Activated CD4-positive, alpha-beta T cell treated with anti-CD3 and anti-CD28 coated beads, Interleukin-2, amount 50 U/mL, for 24 hours (primary cell): ENCODE results near the gene SLC25A19.

ENCODE experiments used
- DNase-seq, 2 donors: peaks; one replicate each; pipeline ENCODE4 v3.0.0-alpha.2; 2020; ENCODE audit warnings: low read depth in 1 of 2, low spot score in 1 of 2

The SLC25A19 gene

DNA sequence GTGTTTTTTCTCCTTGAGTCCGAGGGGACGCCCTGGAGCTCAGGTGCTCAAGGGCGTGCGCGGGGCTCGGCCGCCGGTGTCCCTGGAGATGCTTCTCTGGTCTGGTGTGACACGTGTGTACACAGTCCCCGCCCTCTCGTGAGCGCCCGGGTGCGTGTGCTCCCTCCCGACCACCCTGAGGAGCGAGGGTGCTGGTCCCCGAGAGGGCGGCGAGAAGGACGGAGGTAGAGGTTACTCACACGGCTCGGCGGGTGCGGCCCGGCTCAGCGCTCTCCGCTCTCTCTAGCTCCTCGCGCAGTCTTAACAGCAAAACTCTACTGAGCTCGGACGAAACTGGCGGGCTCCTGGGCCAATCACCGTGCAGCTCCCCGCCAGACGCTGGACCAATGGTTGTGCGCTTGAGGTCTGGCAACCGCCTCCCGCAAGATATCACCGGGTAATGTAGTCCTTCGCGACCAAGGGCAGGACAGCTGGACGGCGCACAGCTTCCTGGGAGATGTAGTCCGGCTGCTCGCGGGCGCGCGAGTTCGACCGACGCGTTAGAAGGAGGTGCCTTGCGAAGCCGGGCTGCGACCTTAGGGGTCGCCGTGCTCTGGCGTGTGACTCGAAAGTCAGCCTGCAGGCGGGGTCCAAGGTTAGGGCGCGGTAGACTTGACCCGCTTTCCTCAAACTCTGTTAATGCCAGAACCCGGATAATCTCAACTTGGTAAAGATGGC, at the start of gene SLC25A19:
SLC25A19 (minus strand) TSS at position 319 of the 717 bp plus-strand sequence. CDS start 2,669 bp downstream, outside the sequence.
- DNase-seq, result peak; percentile 85 to 96

- DNase-seq, result no peak
These were observed 49.1 kb upstream of the SLC25A19 start for GRCh38 chr17:75338335-75338734.

DNA sequence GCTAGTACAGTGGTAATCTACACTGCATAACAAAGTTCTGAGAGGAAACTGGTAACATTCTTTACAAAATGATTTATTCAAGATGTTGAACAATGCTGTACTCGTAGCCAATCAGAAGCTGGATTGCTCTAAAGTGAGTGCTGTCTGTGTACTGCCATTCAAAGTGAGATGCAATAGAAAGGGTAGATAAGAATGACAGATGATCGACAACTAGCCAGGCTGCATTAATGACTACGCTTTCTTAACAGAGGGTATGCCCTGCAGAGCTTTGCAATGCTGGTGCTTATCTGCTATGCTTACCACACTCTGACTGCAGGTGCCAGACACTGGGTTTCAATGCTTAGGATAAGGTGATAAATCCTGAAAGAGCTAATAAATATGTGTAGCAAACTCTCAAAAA, 46.1 kb upstream of the SLC25A19 start:
- DNase-seq, result no peak

DNA sequence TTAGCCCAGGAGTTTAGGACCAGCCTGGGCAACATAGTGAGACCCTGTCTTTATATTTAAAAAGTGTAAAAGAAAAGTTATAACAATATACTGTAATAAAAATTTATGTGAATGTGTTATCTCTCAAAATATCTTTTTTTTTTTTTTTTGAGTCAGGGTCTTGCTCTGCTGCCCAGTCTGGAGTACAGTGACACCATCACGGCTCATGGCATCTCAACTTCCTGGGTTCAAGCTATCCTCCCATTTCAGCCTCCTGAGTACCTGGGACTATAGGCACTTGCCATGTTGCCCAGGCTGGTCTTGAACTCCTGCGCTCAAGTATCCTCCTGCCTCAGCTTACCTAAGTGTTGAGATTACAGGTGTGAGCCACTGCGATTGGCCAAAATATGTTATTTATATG, 45.5 kb upstream of the SLC25A19 start:
- DNase-seq, result no peak

DNA sequence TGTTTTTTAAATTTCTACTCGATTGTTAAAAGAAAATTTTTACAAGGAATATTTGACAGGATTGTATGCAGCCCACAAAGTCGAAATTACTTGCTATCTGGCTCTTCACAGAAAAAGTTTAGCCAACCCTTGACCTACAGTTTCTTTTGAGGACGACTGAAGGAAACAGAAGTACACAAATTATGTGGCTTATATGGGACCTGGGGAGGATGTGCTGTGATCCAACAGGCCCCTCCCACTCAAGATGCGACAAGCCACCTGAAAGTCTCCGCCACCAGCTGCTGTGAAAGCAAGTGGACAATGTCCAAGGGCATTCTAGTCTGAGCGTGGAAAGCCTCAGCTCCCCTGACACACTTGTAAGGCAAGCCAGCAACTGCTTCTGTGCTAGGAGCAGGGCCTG, 42.4 kb upstream of the SLC25A19 start:
- DNase-seq, result no peak

DNA sequence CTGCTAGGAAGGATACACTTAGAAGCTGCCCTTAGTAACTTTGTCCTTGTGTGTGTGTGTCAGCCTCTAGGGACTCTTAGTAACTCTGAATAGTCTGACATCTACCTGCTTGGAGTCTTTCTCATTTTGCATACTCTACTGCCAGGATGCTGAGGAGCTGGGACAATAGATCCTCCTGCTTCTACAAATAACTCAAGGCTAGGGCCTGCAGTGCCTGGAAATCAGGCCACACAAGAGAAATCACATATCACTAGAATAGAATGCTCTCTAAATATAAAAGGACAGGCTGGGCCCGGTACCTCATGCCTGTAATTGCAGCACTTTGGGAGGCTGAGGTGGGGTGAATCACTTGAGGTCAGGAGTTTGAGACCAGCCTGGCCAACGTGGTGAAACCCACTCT, 38.5 kb upstream of the SLC25A19 start:
- DNase-seq, result no peak

- DNase-seq, result no peak
These were observed 37.1 kb upstream of the SLC25A19 start for GRCh38 chr17:75326226-75326848.

DNA sequence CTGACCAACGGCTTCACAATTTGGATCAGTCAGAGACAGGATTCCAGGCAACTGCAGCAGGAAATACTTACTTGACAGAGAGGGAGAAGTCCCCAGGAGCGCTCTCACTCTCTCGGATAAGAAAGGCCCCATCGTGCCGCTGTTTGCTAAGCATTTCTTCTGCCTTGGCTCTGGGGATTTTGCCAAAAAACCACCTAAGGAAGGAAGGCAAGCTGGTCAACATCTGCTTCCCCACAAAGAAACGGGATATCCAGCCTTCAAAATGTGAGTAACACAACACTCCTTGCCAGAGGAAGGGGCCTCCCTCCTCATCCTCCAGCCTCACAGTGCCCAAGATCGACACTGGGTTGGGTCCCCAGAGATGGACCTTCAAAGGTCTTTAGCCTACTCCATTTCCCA, 36.6 kb upstream of the SLC25A19 start:
- no peak for DNase-seq

- DNase-seq, result no peak
These were observed 36.1 kb upstream of the SLC25A19 start for GRCh38 chr17:75325348-75325747.

DNA sequence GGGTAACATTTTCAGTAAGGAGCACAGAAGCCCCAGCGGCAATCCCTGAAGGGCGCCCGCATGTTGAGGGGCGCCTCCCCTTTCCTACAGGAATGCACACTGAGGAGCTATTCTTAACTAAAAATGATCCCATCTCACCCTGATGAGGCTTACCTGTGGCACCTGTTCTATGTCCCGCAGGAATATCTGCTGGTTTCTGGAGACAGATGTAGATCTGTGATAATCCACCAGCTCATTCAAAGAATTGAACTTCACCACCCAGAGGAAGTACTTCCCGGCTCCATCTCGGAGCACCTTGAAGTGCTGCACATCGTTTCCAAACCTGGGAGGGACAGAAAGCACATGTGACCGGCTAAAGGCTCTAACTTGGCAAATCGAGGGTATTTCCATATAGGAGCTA, 32.3 kb upstream of the SLC25A19 start:
- no peak for DNase-seq

DNA sequence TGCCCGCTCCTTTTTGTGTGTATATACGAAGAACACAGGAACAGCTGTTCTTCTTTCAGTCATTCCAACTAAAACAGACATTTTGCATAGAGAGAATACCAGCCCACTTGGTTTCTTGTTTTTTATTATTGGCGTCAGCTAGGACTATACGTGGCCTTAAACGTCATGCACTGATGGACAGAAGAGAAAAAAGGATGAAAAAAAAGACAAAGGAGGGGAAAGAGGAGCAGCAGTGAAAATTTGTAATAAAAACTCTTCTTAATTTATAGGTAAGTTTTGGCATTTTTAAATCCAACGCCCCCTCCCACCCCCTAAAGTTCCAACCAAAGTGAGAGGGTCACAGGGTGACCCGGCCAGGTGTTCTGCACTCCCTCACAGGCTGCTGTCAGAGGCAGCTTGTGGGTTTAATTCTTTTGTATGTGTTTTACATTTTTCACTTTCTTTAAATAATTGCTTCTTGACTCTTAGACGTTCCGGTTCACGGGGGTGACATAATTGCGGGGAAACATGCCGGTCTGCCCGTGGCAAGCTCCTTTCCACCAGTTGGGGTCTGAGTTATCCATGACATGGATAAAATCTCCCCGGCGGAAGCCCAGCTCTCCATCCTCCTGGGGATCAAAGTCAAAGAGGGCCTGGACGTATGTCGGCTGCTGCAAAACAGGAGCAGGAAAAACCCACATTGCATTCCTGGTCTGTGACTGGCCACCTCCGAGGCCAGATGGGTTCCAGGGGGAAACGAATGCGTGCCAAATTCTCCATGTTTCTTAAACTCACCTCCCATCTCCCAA, 30.9 kb upstream of the SLC25A19 start:
- no peak for DNase-seq

- DNase-seq, result no peak
These were observed 29.5 kb upstream of the SLC25A19 start for GRCh38 chr17:75318615-75319222.

- DNase-seq, result no peak
These were observed 29.0 kb upstream of the SLC25A19 start for GRCh38 chr17:75318211-75318610.

DNA sequence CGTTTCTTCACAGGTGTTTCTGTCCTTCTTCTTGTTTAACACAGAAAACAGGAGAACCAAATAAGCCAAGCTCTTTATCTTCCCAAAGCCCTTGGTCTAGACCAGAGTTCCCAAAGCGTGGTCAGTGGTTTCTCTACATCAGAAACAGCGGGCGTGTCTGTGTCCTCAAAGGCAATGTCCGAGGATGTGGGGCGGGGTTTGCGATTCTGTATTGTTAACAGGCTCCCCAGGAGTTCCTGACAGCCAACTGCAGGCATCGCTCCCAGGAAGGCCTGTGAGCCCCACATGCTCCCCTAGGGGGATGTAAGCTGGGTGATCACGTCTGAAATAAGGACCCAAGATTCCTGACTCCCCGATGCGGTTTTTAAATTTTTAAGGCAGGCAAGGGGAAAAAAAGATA, 28.4 kb upstream of the SLC25A19 start:
- no peak for DNase-seq

GRCh38 chr17:75316253-75316652, 27.0 kb upstream of the SLC25A19 start:
- no peak for DNase-seq

DNA sequence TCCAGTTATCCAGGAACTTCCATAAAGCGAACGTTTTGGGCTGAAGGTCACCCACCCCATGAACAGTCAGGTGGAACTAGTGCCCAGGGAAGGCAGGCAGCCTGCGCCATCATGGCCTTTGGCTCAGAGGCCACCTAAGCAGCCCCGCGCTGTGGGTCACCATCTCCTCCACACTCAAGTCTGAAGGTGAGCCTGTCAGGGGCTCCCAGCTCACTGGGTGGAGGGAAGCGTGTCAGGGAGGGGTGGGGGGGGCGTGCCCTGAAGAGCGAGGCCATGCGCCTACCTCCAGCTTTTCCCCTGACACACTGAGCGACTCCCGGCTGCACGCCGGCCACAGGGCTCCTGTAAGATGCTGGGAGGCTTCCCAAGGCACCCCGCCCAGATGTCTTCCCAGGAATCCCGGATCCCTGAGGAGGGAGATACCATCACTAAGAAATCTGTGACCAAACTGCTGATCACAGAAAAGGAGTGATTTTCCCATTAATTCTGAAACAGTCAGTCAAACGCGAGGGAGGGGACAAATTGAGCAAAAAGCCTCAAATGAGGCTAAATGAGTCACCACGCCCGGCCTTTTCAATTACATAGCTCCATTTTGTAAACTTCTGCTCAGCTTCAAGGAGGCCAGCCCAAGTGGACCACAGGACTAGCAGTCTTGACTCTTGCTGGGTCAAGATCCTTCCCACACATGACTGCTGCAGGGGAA, 26.5 kb upstream of the SLC25A19 start:
- no peak for DNase-seq

GRCh38 chr17:75313941-75314551, 24.8 kb upstream of the SLC25A19 start:
- no peak for DNase-seq

DNA sequence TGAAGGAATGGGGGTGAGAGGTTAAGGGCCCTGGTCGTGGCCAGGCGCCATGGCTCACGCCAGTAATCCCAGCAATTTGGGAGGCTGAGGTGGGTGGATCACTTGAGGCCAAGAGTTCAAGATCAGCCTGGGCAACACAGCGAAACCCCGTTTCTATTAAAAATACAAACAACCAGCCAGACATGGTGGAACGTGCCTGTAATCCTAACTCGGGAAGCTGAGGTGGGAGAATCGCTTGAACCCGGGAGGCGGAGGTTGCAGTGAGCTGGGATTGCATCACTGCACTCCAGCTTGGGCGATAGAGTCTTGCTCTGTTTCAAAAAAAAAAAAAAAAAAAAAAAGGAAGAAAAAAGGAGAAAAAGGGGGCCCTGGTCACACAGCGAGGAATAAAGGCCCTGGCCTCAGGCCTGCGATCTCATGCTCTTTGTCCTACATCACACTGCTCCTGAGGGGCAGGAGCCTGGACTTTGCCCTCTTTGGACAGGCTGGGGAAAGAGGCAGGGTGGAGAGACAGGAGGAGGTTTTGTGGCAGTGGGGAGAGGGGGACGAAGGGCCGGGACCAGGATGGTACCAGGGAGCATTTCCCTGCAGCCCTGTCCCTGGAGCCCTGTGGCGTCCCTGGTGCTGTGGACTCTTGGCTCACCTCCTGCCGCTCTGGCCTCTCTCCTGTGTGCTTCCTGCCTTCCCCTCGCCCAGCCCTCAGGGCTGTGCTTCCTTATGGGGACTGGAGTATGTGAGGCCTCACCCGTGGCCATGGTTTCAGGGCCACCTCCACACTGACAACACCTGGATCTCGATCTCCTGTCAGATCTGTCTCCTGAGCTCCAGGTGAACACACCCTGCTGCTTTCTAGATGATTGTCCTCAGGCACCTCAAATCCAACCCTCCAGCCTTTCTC, 19.7 kb upstream of the SLC25A19 start:
- no peak for DNase-seq

DNA sequence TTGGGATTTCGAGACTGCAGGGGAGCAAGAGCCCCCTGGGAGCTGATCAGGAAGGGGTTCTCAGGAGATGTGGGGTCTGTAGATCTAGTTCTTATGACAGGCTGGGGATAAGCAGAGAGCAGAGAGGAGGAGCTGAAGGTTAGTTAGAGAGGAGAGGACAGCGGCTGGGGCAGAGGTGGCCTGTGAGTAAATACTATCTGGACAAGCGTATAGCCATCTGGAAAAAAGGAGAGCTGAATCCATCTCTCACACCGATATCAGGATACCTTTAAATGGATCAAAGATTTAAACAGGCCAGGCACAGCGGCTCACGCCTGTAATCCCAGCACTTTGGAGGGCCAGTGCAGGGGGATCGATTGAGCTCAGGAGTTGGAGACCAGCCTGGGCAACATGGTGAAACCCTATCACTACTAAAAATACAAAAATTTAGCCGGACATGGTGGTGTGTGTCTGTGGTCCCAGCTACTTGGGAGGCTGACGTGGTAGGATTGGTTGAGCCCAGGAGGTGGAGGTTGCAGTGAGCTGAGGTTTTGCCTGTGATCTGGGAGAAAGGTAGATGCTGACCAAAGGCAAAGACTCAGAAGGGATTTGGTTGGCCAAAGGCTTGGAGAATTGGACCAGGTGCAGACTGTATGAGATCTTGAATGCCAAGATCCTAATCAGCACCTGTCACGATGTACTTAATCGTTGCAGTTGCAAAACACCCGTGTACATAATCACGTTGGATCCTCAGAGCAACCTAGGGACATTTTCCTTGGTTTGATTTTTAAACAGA, 18.9 kb upstream of the SLC25A19 start:
- DNase-seq, result no peak
